ENCODE measurements around the gene NTNG2. TPM values are rescaled to one million over a fixed set of nuclear protein-coding genes. Genes with fewer than 3 reads are reported as not detected.
A peak's percentile ranks its signal among the peaks of the same experiment; 100 is the strongest.

Gene NTNG2
- total and polyA plus RNA-seq, 2 of the 13 experiments (the other 11 are each of a cell fraction or from before 2014, with no cell fraction given), result 0.02 to 0.36 TPM

DNA sequence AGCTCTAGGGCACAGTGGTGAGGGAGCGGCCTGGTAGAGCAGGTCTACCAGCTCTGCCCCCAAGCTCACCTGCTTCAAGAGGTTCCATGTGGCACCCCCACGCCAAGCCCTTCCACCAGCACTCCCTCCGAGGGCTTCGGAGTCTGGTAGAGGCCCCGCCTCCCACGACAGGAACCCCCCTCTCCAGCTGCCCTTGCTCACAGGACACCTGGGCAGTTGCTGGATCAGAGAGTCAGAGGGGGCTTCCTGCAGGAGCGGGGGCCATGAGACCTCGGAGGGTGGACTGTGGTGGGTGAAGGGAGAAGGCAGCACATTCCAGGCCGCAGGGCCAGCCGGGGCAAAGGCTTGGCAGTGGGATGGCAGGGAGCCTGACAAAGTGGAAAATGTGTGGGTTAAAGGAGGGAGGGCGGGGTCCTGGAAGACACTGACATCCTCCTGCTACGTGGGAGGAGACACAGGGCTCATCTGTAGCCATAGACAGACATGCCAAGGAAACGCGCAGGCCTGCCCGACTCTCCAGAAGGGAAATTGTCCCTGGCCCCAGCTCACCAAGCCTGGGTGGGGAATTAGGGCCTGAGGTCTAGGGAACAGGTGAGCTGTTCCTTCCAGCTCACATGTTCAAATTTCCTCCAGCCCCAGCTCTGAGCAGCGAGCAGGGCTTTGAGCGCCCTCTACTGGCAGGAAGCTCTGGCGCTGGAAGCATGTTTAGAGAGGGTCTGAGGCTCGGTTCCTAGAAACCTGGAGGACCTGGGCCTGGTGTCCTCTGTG, 74.2 kb downstream of the NTNG2 start (continued):
- TF ChIP-seq, protein P1, sequence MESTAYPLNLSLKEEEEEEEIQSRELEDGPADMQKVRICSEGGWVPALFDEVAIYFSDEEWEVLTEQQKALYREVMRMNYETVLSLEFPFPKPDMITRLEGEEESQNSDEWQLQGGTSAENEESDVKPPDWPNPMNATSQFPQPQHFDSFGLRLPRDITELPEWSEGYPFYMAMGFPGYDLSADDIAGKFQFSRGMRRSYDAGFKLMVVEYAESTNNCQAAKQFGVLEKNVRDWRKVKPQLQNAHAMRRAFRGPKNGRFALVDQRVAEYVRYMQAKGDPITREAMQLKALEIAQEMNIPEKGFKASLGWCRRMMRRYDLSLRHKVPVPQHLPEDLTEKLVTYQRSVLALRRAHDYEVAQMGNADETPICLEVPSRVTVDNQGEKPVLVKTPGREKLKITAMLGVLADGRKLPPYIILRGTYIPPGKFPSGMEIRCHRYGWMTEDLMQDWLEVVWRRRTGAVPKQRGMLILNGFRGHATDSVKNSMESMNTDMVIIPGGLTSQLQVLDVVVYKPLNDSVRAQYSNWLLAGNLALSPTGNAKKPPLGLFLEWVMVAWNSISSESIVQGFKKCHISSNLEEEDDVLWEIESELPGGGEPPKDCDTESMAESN (CRISPR knock-in tag; conservative IDR thresholded peaks at IDR 0.05), result no peak
- 0 out of 2 replicates have a peak, but pooled peaks have one; percentile 18 for TF ChIP-seq ZNF501 (CRISPR knock-in tag; IDR thresholded peaks at IDR 0.05)
- TF ChIP-seq XRCC5 (optimal IDR thresholded peaks at IDR 0.05; ENCODE audit: low read length), result peak; percentile 75

DNA sequence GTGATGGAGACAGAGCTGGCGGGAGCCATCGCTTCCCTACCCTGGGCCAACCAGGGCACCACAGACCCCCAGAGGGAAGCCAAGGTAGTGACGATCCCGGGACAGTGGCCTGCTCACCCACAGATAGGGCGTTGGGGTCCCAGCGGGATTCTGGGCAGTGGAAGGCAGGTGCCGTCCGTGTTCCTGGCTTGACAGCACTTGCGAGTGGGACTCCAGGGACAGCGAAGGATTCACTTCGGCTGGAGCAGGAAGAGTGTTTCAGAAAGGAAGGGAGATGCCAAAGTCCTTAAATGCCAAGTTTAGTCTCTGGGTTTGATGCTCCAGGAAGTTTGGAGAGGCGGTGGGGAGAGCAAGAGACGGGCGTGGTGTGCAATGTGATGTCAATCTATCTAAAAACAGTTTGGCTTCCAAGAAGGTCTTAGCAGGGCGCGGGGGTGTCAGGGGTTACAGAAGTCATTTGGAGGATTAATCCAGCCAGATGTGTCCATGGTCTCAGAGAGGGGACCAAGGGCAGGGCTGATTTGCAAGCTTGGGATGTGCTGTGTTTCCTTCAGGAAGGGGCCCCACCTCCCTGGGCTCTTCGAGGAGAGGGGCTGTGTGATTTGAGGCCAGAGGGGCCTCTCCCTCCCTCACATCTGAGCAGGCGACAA, 74.9 kb downstream of the NTNG2 start:
- no peak overlapping the region for H3K9ac ChIP-seq (ENCODE audit: insufficient read depth, low read depth, low read length)
- H3K9me3 ChIP-seq (ENCODE audit: low read length), result no peaks in the 10 kb centered on the region
- no peaks in the 10 kb centered on the region for H3K36me3 ChIP-seq (replicated peaks in 1 of 2; ENCODE audit: control insufficient read depth in 1 of 2, insufficient read depth in 2 of 2, low read length in 2 of 2)
- no peak overlapping the region for H3K4me3 ChIP-seq (replicated peaks in 1 of 3; ENCODE audit: insufficient read depth in 1 of 3, low read depth in 2 of 3, low read length in 3 of 3)
- intact Hi-C loops (cut with micrococcal nuclease; ENCODE audit: unreplicated experiment), result loop anchor here (5.0 kb wide), 2 partner anchors 69 to 171 kb away; partner anchors contain the start of gene TTF1
- no peaks in the 10 kb centered on the region for H3K4me1 ChIP-seq (ENCODE audit: insufficient read depth, low read length)
- WGBS (ENCODE audit: low lambda C conversion rate), result 17% methylated on average over 12 of the region's 18 CpGs
- H2AFZ ChIP-seq (ENCODE audit: low read length), result no peak overlapping the region
- FAIRE-seq (no peak), ATAC-seq (no peak), DNase-seq (ENCODE audit: low spot score) (no peak)
- in situ Hi-C loops (cut with HindIII; ENCODE audit: extremely low pct_ligation_motif_present, low pct_unique_long_range_greater_than_20kb), result loop anchor here (25.0 kb wide), 1 partner anchor 649 kb away; no protein-coding TSS in a partner anchor
- peaks cover 8 to 66% of the 10 kb centered on the region in 2 experiments; a peak in 4 of 5 replicates for H3K27me3 ChIP-seq (ENCODE audit: control insufficient read depth in 1 of 2, insufficient read depth in 2 of 2, low read length in 2 of 2)
- peaks cover 11% of the 10 kb centered on the region; the same call in 1 of the 2 replicates for H4K20me1 ChIP-seq (ENCODE audit: insufficient read depth, low read length)
- CTCF ChIA-PET (ENCODE audit: low intra/inter-chr PET ratio, low total read pairs), result interaction anchor here (1.1 to 1.2 kb wide), 2 partner anchors 16 to 67 kb away, joined by 3 to 12 read pairs; no protein-coding TSS in a partner anchor
- no peak overlapping the region for H3K27ac ChIP-seq (ENCODE audit: extremely low read length, insufficient read depth, low read length)
- TF ChIP-seq ZNF598 (CRISPR knock-in tag; IDR thresholded peaks at IDR 0.05; ENCODE audit: borderline replicate concordance), result no peak
- TF ChIP-seq RFX3 (CRISPR knock-in tag; IDR thresholded peaks at IDR 0.05), result no peak
- TF ChIP-seq PLRG1 (conservative IDR thresholded peaks at IDR 0.05), result no peak
- no peak for TF ChIP-seq MTA3 (CRISPR knock-in tag; IDR thresholded peaks at IDR 0.05)
- no peak for TF ChIP-seq ZBTB42 (CRISPR knock-in tag; IDR thresholded peaks at IDR 0.05)
- TF ChIP-seq, protein P2, sequence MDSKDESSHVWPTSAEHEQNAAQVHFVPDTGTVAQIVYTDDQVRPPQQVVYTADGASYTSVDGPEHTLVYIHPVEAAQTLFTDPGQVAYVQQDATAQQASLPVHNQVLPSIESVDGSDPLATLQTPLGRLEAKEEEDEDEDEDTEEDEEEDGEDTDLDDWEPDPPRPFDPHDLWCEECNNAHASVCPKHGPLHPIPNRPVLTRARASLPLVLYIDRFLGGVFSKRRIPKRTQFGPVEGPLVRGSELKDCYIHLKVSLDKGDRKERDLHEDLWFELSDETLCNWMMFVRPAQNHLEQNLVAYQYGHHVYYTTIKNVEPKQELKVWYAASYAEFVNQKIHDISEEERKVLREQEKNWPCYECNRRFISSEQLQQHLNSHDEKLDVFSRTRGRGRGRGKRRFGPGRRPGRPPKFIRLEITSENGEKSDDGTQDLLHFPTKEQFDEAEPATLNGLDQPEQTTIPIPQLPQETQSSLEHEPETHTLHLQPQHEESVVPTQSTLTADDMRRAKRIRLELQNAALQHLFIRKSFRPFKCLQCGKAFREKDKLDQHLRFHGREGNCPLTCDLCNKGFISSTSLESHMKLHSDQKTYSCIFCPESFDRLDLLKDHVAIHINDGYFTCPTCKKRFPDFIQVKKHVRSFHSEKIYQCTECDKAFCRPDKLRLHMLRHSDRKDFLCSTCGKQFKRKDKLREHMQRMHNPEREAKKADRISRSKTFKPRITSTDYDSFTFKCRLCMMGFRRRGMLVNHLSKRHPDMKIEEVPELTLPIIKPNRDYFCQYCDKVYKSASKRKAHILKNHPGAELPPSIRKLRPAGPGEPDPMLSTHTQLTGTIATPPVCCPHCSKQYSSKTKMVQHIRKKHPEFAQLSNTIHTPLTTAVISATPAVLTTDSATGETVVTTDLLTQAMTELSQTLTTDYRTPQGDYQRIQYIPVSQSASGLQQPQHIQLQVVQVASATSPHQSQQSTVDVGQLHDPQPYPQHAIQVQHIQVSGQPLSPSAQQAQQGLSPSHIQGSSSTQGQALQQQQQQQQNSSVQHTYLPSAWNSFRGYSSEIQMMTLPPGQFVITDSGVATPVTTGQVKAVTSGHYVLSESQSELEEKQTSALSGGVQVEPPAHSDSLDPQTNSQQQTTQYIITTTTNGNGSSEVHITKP (CRISPR knock-in tag; IDR thresholded peaks at IDR 0.05; ENCODE audit: low read depth), result no peak
- TF ChIP-seq, protein P3, sequence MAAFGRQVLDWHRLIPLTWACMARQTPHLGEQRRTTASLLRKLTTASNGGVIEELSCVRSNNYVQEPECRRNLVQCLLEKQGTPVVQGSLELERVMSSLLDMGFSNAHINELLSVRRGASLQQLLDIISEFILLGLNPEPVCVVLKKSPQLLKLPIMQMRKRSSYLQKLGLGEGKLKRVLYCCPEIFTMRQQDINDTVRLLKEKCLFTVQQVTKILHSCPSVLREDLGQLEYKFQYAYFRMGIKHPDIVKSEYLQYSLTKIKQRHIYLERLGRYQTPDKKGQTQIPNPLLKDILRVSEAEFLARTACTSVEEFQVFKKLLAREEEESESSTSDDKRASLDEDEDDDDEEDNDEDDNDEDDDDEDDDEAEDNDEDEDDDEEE (CRISPR knock-in tag; IDR thresholded peaks at IDR 0.05), result no peak
- TF ChIP-seq, protein P4, sequence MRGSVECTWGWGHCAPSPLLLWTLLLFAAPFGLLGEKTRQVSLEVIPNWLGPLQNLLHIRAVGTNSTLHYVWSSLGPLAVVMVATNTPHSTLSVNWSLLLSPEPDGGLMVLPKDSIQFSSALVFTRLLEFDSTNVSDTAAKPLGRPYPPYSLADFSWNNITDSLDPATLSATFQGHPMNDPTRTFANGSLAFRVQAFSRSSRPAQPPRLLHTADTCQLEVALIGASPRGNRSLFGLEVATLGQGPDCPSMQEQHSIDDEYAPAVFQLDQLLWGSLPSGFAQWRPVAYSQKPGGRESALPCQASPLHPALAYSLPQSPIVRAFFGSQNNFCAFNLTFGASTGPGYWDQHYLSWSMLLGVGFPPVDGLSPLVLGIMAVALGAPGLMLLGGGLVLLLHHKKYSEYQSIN (CRISPR knock-in tag; IDR thresholded peaks at IDR 0.05; ENCODE audit: borderline replicate concordance), result no peak
- BruUV-seq (replicated peaks), result no TSS peak
- POLR2A ChIA-PET, result no interaction called here
- no peak overlapping the region for H3K4me2 ChIP-seq (ENCODE audit: low read depth, low read length)
- no peaks in the 10 kb centered on the region for H3K79me2 ChIP-seq (ENCODE audit: insufficient read depth, low read length)

All from HepG2 (cell line).